Measurements from ENCODE around the gene SSR3. TPM values are rescaled to one million over a fixed set of nuclear protein-coding genes. Genes with fewer than 3 reads are reported as not detected.
A peak's percentile ranks its signal among the peaks of the same experiment; 100 is the strongest.

The SSR3 gene
- total and polyA plus RNA-seq, 9 of the 15 experiments (the other 6 are each of a cell fraction or from before 2014, with no cell fraction given): 104 to 464 (median 307) TPM

DNA sequence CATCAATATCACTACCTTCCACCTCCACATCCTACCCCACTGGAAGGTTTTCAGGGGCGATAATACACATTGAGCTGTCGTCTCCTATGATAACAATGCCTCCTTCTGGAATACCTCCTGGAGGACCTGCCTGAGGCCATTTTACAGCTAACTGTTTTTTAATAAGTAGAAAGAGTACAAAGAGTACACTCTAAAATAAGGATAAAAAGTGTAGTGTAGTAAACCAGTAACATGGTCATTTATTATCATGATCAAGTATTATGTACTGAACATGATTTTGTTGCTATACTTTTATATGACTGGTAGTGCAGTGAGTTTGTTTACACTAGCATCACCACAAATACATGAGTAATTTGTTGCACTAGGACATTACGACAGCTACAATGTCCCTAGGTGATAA, 46.6 kb upstream of the SSR3 start (continued):
- TF ChIP-seq, protein P1, sequence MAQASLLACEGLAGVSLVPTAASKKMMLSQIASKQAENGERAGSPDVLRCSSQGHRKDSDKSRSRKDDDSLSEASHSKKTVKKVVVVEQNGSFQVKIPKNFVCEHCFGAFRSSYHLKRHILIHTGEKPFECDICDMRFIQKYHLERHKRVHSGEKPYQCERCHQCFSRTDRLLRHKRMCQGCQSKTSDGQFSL (CRISPR knock-in tag; IDR thresholded peaks at IDR 0.05): no peak
- TF ChIP-seq, protein P1 (tag; IDR thresholded peaks at IDR 0.05): no peak
- TF ChIP-seq SMARCA4 (IDR thresholded peaks at IDR 0.05): peak; percentile 61
- TF ChIP-seq CTBP1 (IDR thresholded peaks at IDR 0.05; ENCODE audit: borderline replicate concordance): peak; percentile 15; the same call in 1 of the 2 replicates
- peak; percentile 30 for TF ChIP-seq MEIS2 (IDR thresholded peaks at IDR 0.05; ENCODE audit: partially characterized antibody)
- TF ChIP-seq SP1 (CRISPR knock-in tag; IDR thresholded peaks at IDR 0.05): no peak
- TF ChIP-seq DMBX1 (CRISPR knock-in tag; IDR thresholded peaks at IDR 0.05; ENCODE audit: borderline replicate concordance): peak; percentile 89
- TF ChIP-seq ZEB2 (IDR thresholded peaks at IDR 0.05): peak; percentile 41; the same call in 1 of the 2 replicates
- TF ChIP-seq ZNF583 (CRISPR knock-in tag; IDR thresholded peaks at IDR 0.05): 0 out of 2 replicates have a peak, but pooled peaks have one; percentile 47
- 0 out of 2 replicates have a peak, but pooled peaks have one; percentile 54 for TF ChIP-seq ZNF445 (CRISPR knock-in tag; IDR thresholded peaks at IDR 0.05; ENCODE audit: low read depth)
- no peak for TF ChIP-seq NBN (IDR thresholded peaks at IDR 0.05; ENCODE audit: low read depth)
- peak; percentile 51; the same call in 1 of the 2 replicates for TF ChIP-seq GATAD2B (IDR thresholded peaks at IDR 0.05; ENCODE audit: borderline replicate concordance)
- TF ChIP-seq HMGXB4 (CRISPR knock-in tag; IDR thresholded peaks at IDR 0.05): no peak
- TF ChIP-seq, protein P2, sequence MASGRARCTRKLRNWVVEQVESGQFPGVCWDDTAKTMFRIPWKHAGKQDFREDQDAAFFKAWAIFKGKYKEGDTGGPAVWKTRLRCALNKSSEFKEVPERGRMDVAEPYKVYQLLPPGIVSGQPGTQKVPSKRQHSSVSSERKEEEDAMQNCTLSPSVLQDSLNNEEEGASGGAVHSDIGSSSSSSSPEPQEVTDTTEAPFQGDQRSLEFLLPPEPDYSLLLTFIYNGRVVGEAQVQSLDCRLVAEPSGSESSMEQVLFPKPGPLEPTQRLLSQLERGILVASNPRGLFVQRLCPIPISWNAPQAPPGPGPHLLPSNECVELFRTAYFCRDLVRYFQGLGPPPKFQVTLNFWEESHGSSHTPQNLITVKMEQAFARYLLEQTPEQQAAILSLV (tag; IDR thresholded peaks at IDR 0.05): peak; percentile 66; the same call in 1 of the 2 replicates
- TF ChIP-seq NR2C1 (IDR thresholded peaks at IDR 0.05): no peak
- 0 out of 2 replicates have a peak, but pooled peaks have one; percentile 51 for TF ChIP-seq NR2C1 (tag; IDR thresholded peaks at IDR 0.05)
- no peak for TF ChIP-seq ARID2 (IDR thresholded peaks at IDR 0.05)
- peak; percentile 47; the same call in 1 of the 2 replicates for TF ChIP-seq MTA2 (IDR thresholded peaks at IDR 0.05; ENCODE audit: low read depth)
- no peak for TF ChIP-seq RBM14 (IDR thresholded peaks at IDR 0.05; ENCODE audit: borderline replicate concordance, insufficient read depth, low read depth, low read length)
- no peak for TF ChIP-seq ZNF644 (tag; IDR thresholded peaks at IDR 0.05; ENCODE audit: low read depth)
- no peak for TF ChIP-seq RBM25 (IDR thresholded peaks at IDR 0.05; ENCODE audit: low read depth, low read length, severe bottlenecking)
- TF ChIP-seq ZNF274 (IDR thresholded peaks at IDR 0.05; ENCODE audit: borderline replicate concordance, low read depth, low read length): no peak
- TF ChIP-seq LEF1 (IDR thresholded peaks at IDR 0.05): peak; percentile 32; the same call in 1 of the 2 replicates
- TF ChIP-seq FOXA3 (CRISPR knock-in tag; conservative IDR thresholded peaks at IDR 0.05 in 1 of 2, IDR thresholded peaks at IDR 0.05 in 1 of 2): peak; percentile 44 to 66; a peak in 3 of 4 replicates
- no peak for TF ChIP-seq U2AF1 (optimal IDR thresholded peaks at IDR 0.05; ENCODE audit: low read depth, low read length)
- TF ChIP-seq FUS (optimal IDR thresholded peaks at IDR 0.05; ENCODE audit: low read depth, low read length): no peak
- TF ChIP-seq FOXP1 (CRISPR knock-in tag; IDR thresholded peaks at IDR 0.05): 0 out of 2 replicates have a peak, but pooled peaks have one; percentile 38
- peak; percentile 90 for TF ChIP-seq CBFA2T3 (IDR thresholded peaks at IDR 0.05)
- no peak for TF ChIP-seq EGR1 (conservative IDR thresholded peaks at IDR 0.05)
